NCI-H82 (cell line): ENCODE results near the gene PROZ.
A peak's percentile ranks its signal among the peaks of the same experiment; 100 is the strongest.

ENCODE experiments used
- DNase-seq: peaks from one replicate; lab custom pipeline; 2025; lab: John Stamatoyannopoulos, UW

The PROZ gene

GRCh38 chr13:113207890-113208420 lies 49.5 kb downstream of the PROZ start:
- peak; percentile 57 for DNase-seq

- peak; percentile 97 for DNase-seq
These were observed 50.2 kb downstream of the PROZ start, which contains the start of gene PCID2 for GRCh38 chr13:113208421-113209335. TSS of gene PCID2 (minus strand) at chr13:113208669. CDS start at chr13:113208634, 35 bp downstream.

GRCh38 chr13:113209336-113209758 lies 50.9 kb downstream of the PROZ start, which contains the start of gene CUL4A:
TSS of gene CUL4A (plus strand) at chr13:113209613. CDS start at chr13:113209628, 15 bp downstream.
- peak; percentile 90 for DNase-seq

GRCh38 chr13:113209759-113210421 lies 51.4 kb downstream of the PROZ start:
- DNase-seq = peak; percentile 77

- DNase-seq = no peak
These were observed 52.4 kb downstream of the PROZ start for GRCh38 chr13:113210833-113211232.

GRCh38 chr13:113211774-113212173 lies 53.3 kb downstream of the PROZ start:
- DNase-seq = peak; percentile 53

- peak; percentile 16 for DNase-seq
These were observed 58.0 kb downstream of the PROZ start for GRCh38 chr13:113216254-113217048.

GRCh38 chr13:113218586-113218985 lies 60.1 kb downstream of the PROZ start:
- DNase-seq = no peak

GRCh38 chr13:113219256-113219940 lies 61.0 kb downstream of the PROZ start:
- DNase-seq = peak; percentile 45

- DNase-seq = no peak
These were observed 61.7 kb downstream of the PROZ start for GRCh38 chr13:113220141-113220598.

- no peak for DNase-seq
These were observed 62.4 kb downstream of the PROZ start for GRCh38 chr13:113220877-113221276.
